IPS-15b (cell line): ENCODE measurements around the gene MAN2A1.

Source experiments
- H3K27me3 ChIP-seq: one replicate; pipeline ENCODE4 v1.6.1; 2013; ENCODE audit warnings: low read length; ENCODE audit not compliant: control insufficient read depth, insufficient read depth
- H3K36me3 ChIP-seq: one replicate; pipeline ENCODE4 v1.6.1; 2013; ENCODE audit warnings: low read length; ENCODE audit not compliant: control insufficient read depth, insufficient read depth
- H3K4me1 ChIP-seq: one replicate; pipeline ENCODE4 v1.6.1; 2013; ENCODE audit warnings: mild to moderate bottlenecking, low read length; ENCODE audit not compliant: control insufficient read depth, insufficient read depth
- H3K4me3 ChIP-seq: one replicate; pipeline ENCODE4 v1.5.1; 2013; ENCODE audit warnings: low read depth, low read length
- H3K9ac ChIP-seq: one replicate; pipeline ENCODE4 v1.6.1; 2013; ENCODE audit warnings: low read depth, mild to moderate bottlenecking, low read length
- H3K9me3 ChIP-seq: one replicate; pipeline ENCODE4 v1.6.1; 2013; ENCODE audit warnings: mild to moderate bottlenecking, low read length; ENCODE audit not compliant: control insufficient read depth, insufficient read depth

Gene MAN2A1

GRCh38 chr5:109903061-109903460 lies 213.3 kb downstream of the MAN2A1 start:
- Histone ChIP-seq H3K36me3 (no peaks in the 10 kb centered on the region), H3K4me1 (no peaks in the 10 kb centered on the region), H3K27me3 (no peaks in the 10 kb centered on the region), H3K4me3 (no peak overlapping the region), H3K9me3 (no peaks in the 10 kb centered on the region), H3K9ac (no peak overlapping the region)

GRCh38 chr5:109905906-109906305 lies 216.2 kb downstream of the MAN2A1 start:
- Histone ChIP-seq H3K27me3 (no peaks in the 10 kb centered on the region), H3K9ac (no peak overlapping the region), H3K9me3 (no peaks in the 10 kb centered on the region), H3K4me1 (no peaks in the 10 kb centered on the region), H3K4me3 (no peak overlapping the region), H3K36me3 (no peaks in the 10 kb centered on the region)

- Histone ChIP-seq H3K36me3 (no peaks in the 10 kb centered on the region), H3K9ac (no peak overlapping the region), H3K4me1 (no peaks in the 10 kb centered on the region), H3K27me3 (no peaks in the 10 kb centered on the region), H3K4me3 (no peak overlapping the region), H3K9me3 (no peaks in the 10 kb centered on the region)
These were observed 217.5 kb downstream of the MAN2A1 start for GRCh38 chr5:109907189-109907588.

- H3K9ac ChIP-seq = no peak overlapping the region
- H3K27me3 ChIP-seq = no peaks in the 10 kb centered on the region
- H3K4me1 ChIP-seq = no peaks in the 10 kb centered on the region
- H3K9me3 ChIP-seq = no peaks in the 10 kb centered on the region
- H3K4me3 ChIP-seq = no peak overlapping the region
- no peaks in the 10 kb centered on the region for H3K36me3 ChIP-seq
These were observed 218.0 kb downstream of the MAN2A1 start for GRCh38 chr5:109907731-109908130.

DNA sequence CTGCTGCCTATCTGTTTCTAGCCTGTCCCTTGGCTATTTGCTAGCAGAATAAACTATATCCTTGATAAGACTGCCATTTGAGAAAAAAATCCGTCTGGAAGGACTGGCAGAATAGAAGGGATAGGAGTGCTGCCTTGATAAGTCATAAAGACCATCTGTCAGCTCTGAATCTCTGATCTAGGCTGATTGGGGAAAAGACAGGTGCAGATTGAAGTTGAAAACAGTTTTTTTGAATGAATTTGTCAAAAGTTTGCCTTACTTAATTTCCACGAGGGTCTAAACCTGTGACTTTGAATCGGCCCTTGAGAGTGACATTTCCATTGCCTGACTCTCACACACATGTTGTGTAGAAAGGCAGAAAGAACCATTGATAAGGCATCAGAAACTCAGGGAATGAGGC lies 218.6 kb downstream of the MAN2A1 start:
- Histone ChIP-seq H3K27me3 (no peaks in the 10 kb centered on the region), H3K36me3 (no peaks in the 10 kb centered on the region), H3K9me3 (no peaks in the 10 kb centered on the region), H3K4me1 (no peaks in the 10 kb centered on the region), H3K9ac (no peak overlapping the region), H3K4me3 (no peak overlapping the region)

DNA sequence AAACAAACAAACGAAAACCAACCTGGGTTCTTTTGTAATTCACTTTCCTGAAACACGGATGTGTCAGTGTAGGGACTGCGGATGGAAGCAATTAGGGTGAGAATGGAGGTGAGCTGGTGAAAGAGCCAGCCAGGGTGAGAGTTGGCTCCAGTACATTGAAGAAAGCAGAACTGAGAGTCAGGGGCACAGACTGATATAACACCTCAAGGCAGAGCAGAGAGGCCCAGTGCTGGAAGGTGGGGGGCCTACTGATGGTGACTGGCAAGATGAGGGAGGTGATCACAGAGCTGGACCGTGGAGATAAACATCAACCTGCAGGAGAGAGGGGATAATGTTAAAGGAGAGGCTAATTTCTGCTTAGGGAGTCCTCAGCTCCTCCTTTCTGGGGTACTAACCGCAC lies 221.1 kb downstream of the MAN2A1 start:
- Histone ChIP-seq H3K4me1 (no peaks in the 10 kb centered on the region), H3K27me3 (no peaks in the 10 kb centered on the region), H3K9me3 (no peaks in the 10 kb centered on the region), H3K36me3 (no peaks in the 10 kb centered on the region), H3K4me3 (no peak overlapping the region), H3K9ac (no peak overlapping the region)

- no peaks in the 10 kb centered on the region for H3K9me3 ChIP-seq
- H3K27me3 ChIP-seq = no peaks in the 10 kb centered on the region
- no peak overlapping the region for H3K9ac ChIP-seq
- H3K4me1 ChIP-seq = no peaks in the 10 kb centered on the region
- H3K4me3 ChIP-seq = no peak overlapping the region
- H3K36me3 ChIP-seq = no peaks in the 10 kb centered on the region
These were observed 222.0 kb downstream of the MAN2A1 start for GRCh38 chr5:109911731-109912130.

GRCh38 chr5:109914906-109915305 lies 225.2 kb downstream of the MAN2A1 start:
- Histone ChIP-seq H3K36me3 (no peaks in the 10 kb centered on the region), H3K4me3 (no peak overlapping the region), H3K9me3 (no peaks in the 10 kb centered on the region), H3K27me3 (no peaks in the 10 kb centered on the region), H3K9ac (no peak overlapping the region), H3K4me1 (no peaks in the 10 kb centered on the region)

DNA sequence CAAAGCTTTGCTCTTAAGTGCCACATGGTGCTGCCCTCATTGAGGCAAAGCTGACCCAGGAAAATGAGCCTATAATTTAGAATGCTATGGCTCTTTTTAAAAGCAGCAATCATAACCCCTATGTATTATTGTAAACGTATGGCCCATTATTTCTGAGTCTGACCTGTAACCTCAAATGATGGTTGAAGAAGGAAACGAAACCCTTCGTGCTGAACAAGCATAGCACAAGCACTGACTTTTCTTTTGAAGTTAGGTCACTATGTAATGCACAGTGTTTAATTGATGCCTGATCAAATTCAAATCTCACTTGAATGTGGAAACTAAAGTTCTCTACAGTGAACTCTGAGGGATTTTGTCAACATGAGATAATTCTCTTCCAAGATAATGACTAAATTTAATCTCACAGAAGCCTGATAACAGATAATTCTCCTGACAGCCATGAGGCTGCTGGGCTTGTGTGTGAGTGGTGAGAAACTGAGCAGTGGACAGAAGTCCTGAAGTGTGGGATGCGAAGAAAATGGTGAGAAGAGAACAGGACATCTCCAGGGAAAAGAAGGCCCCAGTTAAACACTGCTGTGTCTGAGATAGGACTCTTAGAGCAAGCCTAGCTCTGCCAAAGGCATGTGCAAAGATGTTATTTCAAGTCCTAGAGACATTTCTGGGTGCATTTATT lies 226.9 kb downstream of the MAN2A1 start:
- Histone ChIP-seq H3K36me3 (no peaks in the 10 kb centered on the region), H3K4me3 (no peak overlapping the region), H3K9ac (no peak overlapping the region), H3K27me3 (no peaks in the 10 kb centered on the region), H3K4me1 (no peaks in the 10 kb centered on the region), H3K9me3 (no peaks in the 10 kb centered on the region)
